SU-DHL-6 (cell line): ENCODE measurements around the gene HECTD1.

Source experiments
- H2AFZ ChIP-seq: fragments of 200-600 bp; sonication (generic); 2 replicates; pipeline ENCODE4 v1.6.1; 2014; ENCODE audit warnings: low read depth, mild to moderate bottlenecking, moderate library complexity, mixed read lengths, antibody characterized with exemption, low read length; ENCODE audit not compliant: severe bottlenecking
- H3F3A ChIP-seq: fragments of 200-600 bp; shearing (Covaris generic); 2 replicates; pipeline ENCODE4 v1.6.0; 2016; ENCODE audit warnings: antibody characterized with exemption, mild to moderate bottlenecking; ENCODE audit not compliant: insufficient read depth
- H3K27ac ChIP-seq: fragments of 200-600 bp; sonication (generic); 2 replicates; pipeline ENCODE4 v1.5.1; 2016; ENCODE audit warnings: low read depth, mild to moderate bottlenecking, low read length, moderate library complexity, mixed read lengths
- H3K27me3 ChIP-seq: fragments of 200-600 bp; sonication (generic), shearing (Covaris generic); 2 replicates; pipeline ENCODE4 v1.6.0; 2014; ENCODE audit warnings: mild to moderate bottlenecking, low read length
- H3K36me3 ChIP-seq: fragments of 200-600 bp; sonication (generic); 2 replicates; pipeline ENCODE4 v1.6.1; 2014; ENCODE audit warnings: mild to moderate bottlenecking, low read length, mixed read lengths
- H3K4me2 ChIP-seq: fragments of 300-600, 200-600 bp; shearing (Covaris generic), sonication (generic); 2 replicates; pipeline ENCODE4 v1.6.0; 2014; ENCODE audit warnings: low read length, low read depth, mild to moderate bottlenecking; ENCODE audit not compliant: poor library complexity, severe bottlenecking
- H3K4me3 ChIP-seq: fragments of 200-600 bp; sonication (generic); 2 replicates; pipeline ENCODE4 v1.5.1; 2014; ENCODE audit warnings: antibody characterized with exemption, low read length, mild to moderate bottlenecking, mixed read lengths; ENCODE audit not compliant: insufficient read depth, poor library complexity, severe bottlenecking
- H3K79me2 ChIP-seq: fragments of 200-600 bp; sonication (generic); 2 replicates; pipeline ENCODE4 v1.6.1; 2014; ENCODE audit warnings: mild to moderate bottlenecking, low read length, moderate library complexity; ENCODE audit not compliant: insufficient read depth
- H3K9ac ChIP-seq: fragments of 200-600 bp; sonication (generic); 2 replicates; pipeline ENCODE4 v1.7.0; 2014; ENCODE audit warnings: mild to moderate bottlenecking, low read length
- H3K9me2 ChIP-seq: fragments of 200-600 bp; sonication (generic); replicated peaks from 2 replicates; pipeline ENCODE4 v1.6.1; 2014; ENCODE audit warnings: low read length; ENCODE audit not compliant: insufficient read depth
- H3K9me3 ChIP-seq: fragments of 200-600 bp; sonication (generic); 2 replicates; pipeline ENCODE4 v1.6.1; 2014; ENCODE audit warnings: low read length, mixed read lengths; ENCODE audit not compliant: insufficient read depth
- H4K20me1 ChIP-seq: fragments of 200-600 bp; sonication (generic); 2 replicates; pipeline ENCODE4 v1.6.1; 2014; ENCODE audit warnings: low read depth, mild to moderate bottlenecking, antibody characterized with exemption, low read length, moderate library complexity, mixed read lengths
- CTCF ChIP-seq: fragments of 200-600 bp; sonication (generic); IDR thresholded peaks from one replicate; pipeline ENCODE4 v1.5.1; 2017; ENCODE audit warnings: antibody characterized with exemption, mild to moderate bottlenecking, low read length, moderate library complexity; ENCODE audit not compliant: insufficient read depth, poor library complexity, severe bottlenecking
- EZH2phosphoT487 ChIP-seq: fragments of 200-600 bp; sonication (generic), shearing (Covaris generic); conservative IDR thresholded peaks from 2 replicates; pipeline ENCODE4 v1.6.1; 2018; ENCODE audit warnings: mild to moderate bottlenecking, antibody characterized with exemption, low read length, moderate library complexity, mixed read lengths

HECTD1 gene

GRCh38 chr14:31170411-31170810 lies 37.2 kb downstream of the HECTD1 start:
- H3K79me2 ChIP-seq = no peaks in the 10 kb centered on the region
- H3K27ac ChIP-seq = no peak overlapping the region
- no peak overlapping the region for H3K4me2 ChIP-seq
- H3K9me3 ChIP-seq = no peaks in the 10 kb centered on the region
- no peak for TF ChIP-seq EZH2phosphoT487
- TF ChIP-seq CTCF = no peak
- H3K27me3 ChIP-seq = no peaks in the 10 kb centered on the region
- no peaks in the 10 kb centered on the region for H3K9me2 ChIP-seq
- no peak overlapping the region for H2AFZ ChIP-seq
- peaks cover 47% of the 10 kb centered on the region for H3K36me3 ChIP-seq
- no peaks in the 10 kb centered on the region for H3F3A ChIP-seq
- no peak overlapping the region for H3K4me3 ChIP-seq
- no peaks in the 10 kb centered on the region for H4K20me1 ChIP-seq
- H3K9ac ChIP-seq = no peak overlapping the region

- Histone ChIP-seq H3K27me3 (no peaks in the 10 kb centered on the region), H3K9me2 (no peaks in the 10 kb centered on the region), H3K4me2 (no peak overlapping the region), H3K79me2 (no peaks in the 10 kb centered on the region), H4K20me1 (no peaks in the 10 kb centered on the region), H3K27ac (no peak overlapping the region), H3K36me3 (peaks cover 48% of the 10 kb centered on the region), H3K9me3 (no peaks in the 10 kb centered on the region), H3K4me3 (no peak overlapping the region), H3K9ac (no peak overlapping the region), H2AFZ (no peak overlapping the region), H3F3A (no peaks in the 10 kb centered on the region)
- TF ChIP-seq CTCF (no peak), EZH2phosphoT487 (no peak)
These were observed 37.7 kb downstream of the HECTD1 start for GRCh38 chr14:31169877-31170276.

GRCh38 chr14:31167032-31167431 lies 40.6 kb downstream of the HECTD1 start:
- H3K9ac ChIP-seq = no peak overlapping the region

More at GRCh38 chr14:31167032-31167431, 40.6 kb downstream of the HECTD1 start:
- Histone ChIP-seq H4K20me1 (no peaks in the 10 kb centered on the region), H3K9me3 (no peaks in the 10 kb centered on the region), H3K4me3 (no peak overlapping the region), H3F3A (no peaks in the 10 kb centered on the region), H3K4me2 (no peak overlapping the region), H3K36me3 (peaks cover 43% of the 10 kb centered on the region), H3K9me2 (no peaks in the 10 kb centered on the region), H3K27me3 (no peaks in the 10 kb centered on the region), H3K79me2 (no peaks in the 10 kb centered on the region), H3K27ac (no peak overlapping the region), H2AFZ (no peak overlapping the region)
- TF ChIP-seq EZH2phosphoT487 (no peak), CTCF (no peak)
